ENCODE measurements around the gene VIT.

DNA sequence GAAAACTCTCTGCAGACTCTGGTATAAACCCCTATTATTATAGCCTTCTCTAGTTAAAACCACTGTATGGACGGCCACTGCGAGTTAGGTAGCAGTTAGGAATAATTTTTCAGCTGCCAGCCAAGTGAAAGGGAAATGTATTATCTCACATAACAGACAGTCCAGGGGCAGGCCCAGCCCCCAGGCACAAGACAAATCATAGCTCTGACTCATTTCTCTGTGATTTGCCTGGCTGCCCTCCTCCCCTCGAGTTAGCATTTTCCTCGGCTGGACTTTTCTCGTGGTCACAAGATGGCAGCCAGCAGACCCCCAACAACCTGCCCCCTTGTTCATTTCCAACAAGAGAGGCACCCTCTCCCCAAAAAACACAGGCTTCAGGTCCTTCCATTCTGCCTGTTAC is 10.5 kb downstream of the VIT start:
- TF ChIP-seq EZH2phosphoT487 (IDR thresholded peaks at IDR 0.05; ENCODE audit: insufficient read depth, low read depth) (no peak), EZH2 (IDR thresholded peaks at IDR 0.05; ENCODE audit: insufficient read depth, poor library complexity, severe bottlenecking) (no peak)

Data from GM23248 (cell line).